ENCODE measurements around the gene BTG2. TPM values are rescaled to one million over a fixed set of nuclear protein-coding genes. Genes with fewer than 3 reads are reported as not detected.
A peak's percentile ranks its signal among the peaks of the same experiment; 100 is the strongest.
"Not testable (repeated sequence)": the region's sequence is repeated elsewhere in the genome, so short reads cannot be mapped to it uniquely, and the experiment has no call there.

BTG2 gene
- total RNA-seq (100 to 1,000 TPM in 1 of 2 donors, 10 to 100 TPM in 1; 51.6 to 302 TPM), polyA plus RNA-seq (100 to 1,000 TPM in 1 of 2 donors, 10 to 100 TPM in 1; 36.2 to 117 TPM)
- long read RNA-seq, donor 1, transcript BTG2-201 (2 exons, 2,712 nt) = major isoform, 293 of 431 reads
- long read RNA-seq, donor 1, partial matches to known transcripts = 0 of 431 reads
- long read RNA-seq, donor 1, other reads (novel, unspliced or antisense) = 138 of 431 reads
- long read RNA-seq, donor 2, transcript BTG2-201 (2 exons, 2,712 nt) = major isoform, 15 of 25 reads
- long read RNA-seq, donor 2, partial matches to known transcripts = 9 of 25 reads
- long read RNA-seq, donor 2, other reads (novel, unspliced or antisense) = 1 of 25 reads

- intact Hi-C loops (cut with DNase I) = loop anchor here in 1 of 2 donors (5.0 kb wide), 1 partner anchor 33 kb away; no protein-coding TSS in a partner anchor
- no peaks in the 10 kb centered on the region for H3K9me3 ChIP-seq (ENCODE audit: control insufficient read depth, low read length)
- peak within 1 kb of the TSS; percentile 86 to 98 for H3K27ac ChIP-seq (ENCODE audit: low read depth in 1 of 2, low read length in 2 of 2)
- H3K27me3 ChIP-seq (ENCODE audit: control insufficient read depth in 1 of 2, insufficient read depth in 2 of 2, low read length in 1 of 2) = no peaks in the 10 kb centered on the region
- WGBS, 2 donors = 3 to 5% methylated on average over 62 to 79 of the region's 79 CpGs
- DNase-seq = peak; percentile 96 to 98
- peak; percentile 95 for ATAC-seq (ENCODE audit: low FRiP score)
- no peaks in the 10 kb centered on the region for H3K36me3 ChIP-seq (ENCODE audit: control insufficient read depth in 1 of 2, insufficient read depth in 2 of 2, low read length in 1 of 2)
- H3K4me1 ChIP-seq (ENCODE audit: control insufficient read depth in 1 of 2, insufficient read depth in 2 of 2, low read length in 2 of 2) = peaks cover 0 to 3% of the 10 kb centered on the region in 2 donors
- peak within 1 kb of the TSS; percentile 66 to 81 for H3K4me3 ChIP-seq (ENCODE audit: low read length in 2 of 2)
Observed at GRCh38 chr1:203304919-203305808, at the start of gene BTG2. Gene BTG2, plus strand, starts transcription at chr1:203305519. Its CDS starts 88 bp downstream, at chr1:203305607.

- ATAC-seq (ENCODE audit: low FRiP score); H3K4me3 ChIP-seq (ENCODE audit: low read length in 2 of 2); DNase-seq; H3K27ac ChIP-seq (ENCODE audit: low read depth in 1 of 2, low read length in 2 of 2); H3K27me3 ChIP-seq (ENCODE audit: control insufficient read depth in 1 of 2, insufficient read depth in 2 of 2, low read length in 1 of 2); H3K9me3 ChIP-seq (ENCODE audit: control insufficient read depth, low read length); intact Hi-C loops (cut with DNase I); H3K4me1 ChIP-seq (ENCODE audit: control insufficient read depth in 1 of 2, insufficient read depth in 2 of 2, low read length in 2 of 2); H3K36me3 ChIP-seq (ENCODE audit: control insufficient read depth in 1 of 2, insufficient read depth in 2 of 2, low read length in 1 of 2): not testable (repeated sequence)
- WGBS, 2 donors = 88 to 89% methylated on average over 9 of the region's 9 CpGs
Observed at GRCh38 chr1:203256636-203257035, 48.7 kb upstream of the BTG2 start.

- Histone ChIP-seq H3K27me3 (ENCODE audit: control insufficient read depth in 1 of 2, insufficient read depth in 2 of 2, low read length in 1 of 2) (no peaks in the 10 kb centered on the region), H3K27ac (ENCODE audit: low read depth in 1 of 2, low read length in 2 of 2) (no peak overlapping the region), H3K36me3 (ENCODE audit: control insufficient read depth in 1 of 2, insufficient read depth in 2 of 2, low read length in 1 of 2) (no peaks in the 10 kb centered on the region), H3K4me3 (ENCODE audit: low read length in 2 of 2) (no peak overlapping the region), H3K4me1 (ENCODE audit: control insufficient read depth in 1 of 2, insufficient read depth in 2 of 2, low read length in 2 of 2) (no peaks in the 10 kb centered on the region), H3K9me3 (ENCODE audit: control insufficient read depth, low read length) (no peaks in the 10 kb centered on the region)
- intact Hi-C loops (cut with DNase I) = no loop called here
- WGBS, 2 donors = 82 to 85% methylated on average over 10 of the region's 10 CpGs
- no peak for DNase-seq
- peak; percentile 54 for ATAC-seq (ENCODE audit: low FRiP score)
Observed at GRCh38 chr1:203263496-203263895, 41.8 kb upstream of the BTG2 start.

GRCh38 chr1:203264052-203264501, 41.2 kb upstream of the BTG2 start:
- Histone ChIP-seq H3K27me3 (ENCODE audit: control insufficient read depth in 1 of 2, insufficient read depth in 2 of 2, low read length in 1 of 2) (no peaks in the 10 kb centered on the region), H3K36me3 (ENCODE audit: control insufficient read depth in 1 of 2, insufficient read depth in 2 of 2, low read length in 1 of 2) (no peaks in the 10 kb centered on the region), H3K4me3 (ENCODE audit: low read length in 2 of 2) (no peak overlapping the region), H3K4me1 (ENCODE audit: control insufficient read depth in 1 of 2, insufficient read depth in 2 of 2, low read length in 2 of 2) (no peaks in the 10 kb centered on the region), H3K27ac (ENCODE audit: low read depth in 1 of 2, low read length in 2 of 2) (no peak overlapping the region), H3K9me3 (ENCODE audit: control insufficient read depth, low read length) (no peaks in the 10 kb centered on the region)
- 29 to 32% methylated on average over 6 of the region's 6 CpGs for WGBS, 2 donors
- ATAC-seq (ENCODE audit: low FRiP score) (peak; percentile 46), DNase-seq (no peak)
- intact Hi-C loops (cut with DNase I) = no loop called here

GRCh38 chr1:203265541-203265940, 39.8 kb upstream of the BTG2 start:
- H3K27ac ChIP-seq (ENCODE audit: low read depth in 1 of 2, low read length in 2 of 2) = no peak overlapping the region
- no peaks in the 10 kb centered on the region for H3K27me3 ChIP-seq (ENCODE audit: control insufficient read depth in 1 of 2, insufficient read depth in 2 of 2, low read length in 1 of 2)
- no peak overlapping the region for H3K4me3 ChIP-seq (ENCODE audit: low read length in 2 of 2)
- WGBS, 2 donors = 28 to 35% methylated on average over 4 of the region's 4 CpGs
- ATAC-seq (ENCODE audit: low FRiP score) (no peak), DNase-seq (no peak)
- no peaks in the 10 kb centered on the region for H3K9me3 ChIP-seq (ENCODE audit: control insufficient read depth, low read length)
- no peaks in the 10 kb centered on the region for H3K36me3 ChIP-seq (ENCODE audit: control insufficient read depth in 1 of 2, insufficient read depth in 2 of 2, low read length in 1 of 2)
- intact Hi-C loops (cut with DNase I) = no loop called here
- H3K4me1 ChIP-seq (ENCODE audit: control insufficient read depth in 1 of 2, insufficient read depth in 2 of 2, low read length in 2 of 2) = no peaks in the 10 kb centered on the region

- not testable (repeated sequence) for ATAC-seq (ENCODE audit: low FRiP score); H3K36me3 ChIP-seq (ENCODE audit: control insufficient read depth in 1 of 2, insufficient read depth in 2 of 2, low read length in 1 of 2); DNase-seq; H3K4me1 ChIP-seq (ENCODE audit: control insufficient read depth in 1 of 2, insufficient read depth in 2 of 2, low read length in 2 of 2); H3K9me3 ChIP-seq (ENCODE audit: control insufficient read depth, low read length); H3K27me3 ChIP-seq (ENCODE audit: control insufficient read depth in 1 of 2, insufficient read depth in 2 of 2, low read length in 1 of 2); H3K4me3 ChIP-seq (ENCODE audit: low read length in 2 of 2); H3K27ac ChIP-seq (ENCODE audit: low read depth in 1 of 2, low read length in 2 of 2)
- 57 to 64% methylated on average over 5 of the region's 5 CpGs for WGBS, 2 donors
- intact Hi-C loops (cut with DNase I) = loop anchor here in 1 of 2 donors (2.0 kb wide), 1 partner anchor 175 kb away; no protein-coding TSS in a partner anchor
Observed at GRCh38 chr1:203266140-203266539, 39.2 kb upstream of the BTG2 start.

- Histone ChIP-seq H3K27ac (ENCODE audit: low read depth in 1 of 2, low read length in 2 of 2) (peak overlapping the region in 1 of 2 donors; percentile 81), H3K4me3 (ENCODE audit: low read length in 2 of 2) (peak overlapping the region; percentile 18 to 90), H3K4me1 (ENCODE audit: control insufficient read depth in 1 of 2, insufficient read depth in 2 of 2, low read length in 2 of 2) (no peaks in the 10 kb centered on the region), H3K36me3 (ENCODE audit: control insufficient read depth in 1 of 2, insufficient read depth in 2 of 2, low read length in 1 of 2) (no peaks in the 10 kb centered on the region), H3K27me3 (ENCODE audit: control insufficient read depth in 1 of 2, insufficient read depth in 2 of 2, low read length in 1 of 2) (no peaks in the 10 kb centered on the region), H3K9me3 (ENCODE audit: control insufficient read depth, low read length) (no peaks in the 10 kb centered on the region)
- DNase-seq (peak; percentile 88 to 94), ATAC-seq (ENCODE audit: low FRiP score) (peak; percentile 88)
- WGBS, 2 donors = 0% methylated on average over 20 of the region's 20 CpGs
- intact Hi-C loops (cut with DNase I) = loop anchor here in 1 of 2 donors (2.0 kb wide), 1 partner anchor 173 kb away; no protein-coding TSS in a partner anchor
Observed at GRCh38 chr1:203267347-203267846, 37.9 kb upstream of the BTG2 start.

- Histone ChIP-seq H3K36me3 (ENCODE audit: control insufficient read depth in 1 of 2, insufficient read depth in 2 of 2, low read length in 1 of 2) (no peaks in the 10 kb centered on the region), H3K27ac (ENCODE audit: low read depth in 1 of 2, low read length in 2 of 2) (no peak overlapping the region), H3K4me3 (ENCODE audit: low read length in 2 of 2) (peak overlapping the region in 1 of 2 donors; percentile 18), H3K27me3 (ENCODE audit: control insufficient read depth in 1 of 2, insufficient read depth in 2 of 2, low read length in 1 of 2) (no peaks in the 10 kb centered on the region), H3K4me1 (ENCODE audit: control insufficient read depth in 1 of 2, insufficient read depth in 2 of 2, low read length in 2 of 2) (no peaks in the 10 kb centered on the region), H3K9me3 (ENCODE audit: control insufficient read depth, low read length) (no peaks in the 10 kb centered on the region)
- 26 to 32% methylated on average over 15 of the region's 15 CpGs for WGBS, 2 donors
- intact Hi-C loops (cut with DNase I) = loop anchor here in 1 of 2 donors (2.0 kb wide), 1 partner anchor 173 kb away; no protein-coding TSS in a partner anchor
- DNase-seq (no peak), ATAC-seq (ENCODE audit: low FRiP score) (no peak)
Observed at GRCh38 chr1:203267912-203268311, 37.4 kb upstream of the BTG2 start.
